ENCODE results near the gene PLLP.

- TF ChIP-seq EZH2 (IDR thresholded peaks at IDR 0.05; ENCODE audit: low read length), result no peak
- no peak for TF ChIP-seq CTCF (optimal IDR thresholded peaks at IDR 0.05 in 1 of 3, IDR thresholded peaks at IDR 0.05 in 1 of 3, conservative IDR thresholded peaks at IDR 0.05 in 1 of 3; ENCODE audit: extremely low read depth in 1 of 3, insufficient read depth in 2 of 3, low read length in 3 of 3)
These were observed 75.5 kb downstream of the PLLP start for GRCh38 chr16:57208926-57209325.
